ENCODE measurements around the gene SCARF1.

SCARF1 gene

GRCh38 chr17:1605681-1606351 is 39.7 kb downstream of the SCARF1 start:
- ATAC-seq: no peak
- TF ChIP-seq ZNF8 (CRISPR knock-in tag; IDR thresholded peaks at IDR 0.05) (no peak), PPARA (CRISPR knock-in tag; IDR thresholded peaks at IDR 0.05; ENCODE audit: borderline replicate concordance) (no peak), GLIS3 (CRISPR knock-in tag; IDR thresholded peaks at IDR 0.05) (no peak), TCF4 (CRISPR knock-in tag; IDR thresholded peaks at IDR 0.05; ENCODE audit: borderline replicate concordance) (no peak), TSHZ2 (CRISPR knock-in tag; IDR thresholded peaks at IDR 0.05) (no peak), OSR1 (CRISPR knock-in tag; IDR thresholded peaks at IDR 0.05) (no peak), SNAI2 (CRISPR knock-in tag; IDR thresholded peaks at IDR 0.05) (no peak)

- ATAC-seq: no peak
- no peak for TF ChIP-seq CREB5 (CRISPR knock-in tag; IDR thresholded peaks at IDR 0.05; ENCODE audit: low read depth)
- TF ChIP-seq BACH2 (CRISPR knock-in tag; IDR thresholded peaks at IDR 0.05; ENCODE audit: borderline replicate concordance): no peak
- no peak for TF ChIP-seq SNAI2 (CRISPR knock-in tag; IDR thresholded peaks at IDR 0.05)
- no peak for TF ChIP-seq ISL1 (CRISPR knock-in tag; IDR thresholded peaks at IDR 0.05)
- TF ChIP-seq ZFP30 (CRISPR knock-in tag; IDR thresholded peaks at IDR 0.05): no peak
- no peak for TF ChIP-seq ESRRG (CRISPR knock-in tag; IDR thresholded peaks at IDR 0.05)
- TF ChIP-seq ZNF8 (CRISPR knock-in tag; IDR thresholded peaks at IDR 0.05): no peak
- TF ChIP-seq ZFP3 (CRISPR knock-in tag; IDR thresholded peaks at IDR 0.05): no peak
- TF ChIP-seq PPARA (CRISPR knock-in tag; IDR thresholded peaks at IDR 0.05; ENCODE audit: borderline replicate concordance): no peak
- no peak for TF ChIP-seq ARNTL (CRISPR knock-in tag; IDR thresholded peaks at IDR 0.05; ENCODE audit: borderline replicate concordance, low read depth)
- TF ChIP-seq ZNF565 (CRISPR knock-in tag; conservative IDR thresholded peaks at IDR 0.05; ENCODE audit: low read depth): no peak
- no peak for TF ChIP-seq TCF4 (CRISPR knock-in tag; IDR thresholded peaks at IDR 0.05; ENCODE audit: borderline replicate concordance)
- no peak for TF ChIP-seq POU6F1 (CRISPR knock-in tag; IDR thresholded peaks at IDR 0.05; ENCODE audit: borderline replicate concordance, low read depth)
Measured at GRCh38 chr17:1604831-1605528, 40.6 kb downstream of the SCARF1 start.

GRCh38 chr17:1601571-1601970 is 44.0 kb downstream of the SCARF1 start:
- no peak for TF ChIP-seq RARB (CRISPR knock-in tag; IDR thresholded peaks at IDR 0.05)
- TF ChIP-seq POU6F1 (CRISPR knock-in tag; IDR thresholded peaks at IDR 0.05; ENCODE audit: borderline replicate concordance, low read depth): no peak
- no peak for TF ChIP-seq PATZ1 (CRISPR knock-in tag; IDR thresholded peaks at IDR 0.05; ENCODE audit: borderline replicate concordance)
- no peak for TF ChIP-seq CSDC2 (CRISPR knock-in tag; IDR thresholded peaks at IDR 0.05)
- no peak for TF ChIP-seq ZNF8 (CRISPR knock-in tag; IDR thresholded peaks at IDR 0.05)
- no peak for TF ChIP-seq ZNF565 (CRISPR knock-in tag; conservative IDR thresholded peaks at IDR 0.05; ENCODE audit: low read depth)
- TF ChIP-seq ARNTL (CRISPR knock-in tag; IDR thresholded peaks at IDR 0.05; ENCODE audit: borderline replicate concordance, low read depth): no peak
- TF ChIP-seq ZC3H10 (CRISPR knock-in tag; IDR thresholded peaks at IDR 0.05): no peak
- no peak for ATAC-seq
